Measurements from ENCODE around the gene EOMES.

Gene EOMES

GRCh38 chr3:27721717-27722564 is at the start of gene EOMES:
TSS of gene EOMES (minus strand) at chr3:27722323. CDS start at chr3:27722294, 29 bp downstream.
- DNase-seq = peak; percentile 83

GRCh38 chr3:27770384-27770783 is 48.3 kb upstream of the EOMES start:
- peak; percentile 3 for DNase-seq

GRCh38 chr3:27767000-27767399 is 44.9 kb upstream of the EOMES start:
- DNase-seq = no peak

GRCh38 chr3:27758083-27758482 is 36.0 kb upstream of the EOMES start:
- DNase-seq = no peak

GRCh38 chr3:27756877-27757276 is 34.8 kb upstream of the EOMES start:
- DNase-seq = no peak

GRCh38 chr3:27752926-27753325 is 30.8 kb upstream of the EOMES start:
- no peak for DNase-seq

- DNase-seq = no peak
Observed at GRCh38 chr3:27749643-27750042, 27.5 kb upstream of the EOMES start.

- DNase-seq = no peak
Observed at GRCh38 chr3:27746838-27747237, 24.7 kb upstream of the EOMES start.

GRCh38 chr3:27740854-27741253 is 18.7 kb upstream of the EOMES start:
- DNase-seq = no peak

- no peak for DNase-seq
Observed at GRCh38 chr3:27737091-27737490, 15.0 kb upstream of the EOMES start.

- DNase-seq = no peak
Observed at GRCh38 chr3:27730774-27731659, 8.9 kb upstream of the EOMES start.

GRCh38 chr3:27729748-27730611 is 7.9 kb upstream of the EOMES start:
- DNase-seq = no peak

- DNase-seq = no peak
Observed at GRCh38 chr3:27729325-27729724, 7.2 kb upstream of the EOMES start.

GRCh38 chr3:27728195-27729087 is 6.3 kb upstream of the EOMES start:
- DNase-seq = peak; percentile 21

GRCh38 chr3:27726240-27726639 is 4.1 kb upstream of the EOMES start:
- DNase-seq = no peak

- DNase-seq = no peak
Observed at GRCh38 chr3:27724459-27725197, 2.5 kb upstream of the EOMES start.

GRCh38 chr3:27723815-27724458 is 1.8 kb upstream of the EOMES start:
- DNase-seq = no peak

- no peak for DNase-seq
Observed at GRCh38 chr3:27723456-27723814, 1.3 kb upstream of the EOMES start.

GRCh38 chr3:27723001-27723445 is 900 bp upstream of the EOMES start:
- no peak for DNase-seq

GRCh38 chr3:27720899-27721716 is 1.0 kb downstream of the EOMES start:
- no peak for DNase-seq

Measured in CD4-positive, alpha-beta T cell treated with Interleukin-21 for 1 hour (primary cell).